Adrenal gland (tissue), 5 donors: ENCODE data around the gene CYP4V2.

Experiments
- POLR2A ChIP-seq, 2 donors: fragments of 450-650 bp; IDR thresholded peaks; one replicate each; pipeline ENCODE4 v1.6.1; 2017; ENCODE audit warnings: antibody characterized with exemption in 2 of 2, mild to moderate bottlenecking in 2 of 2, moderate library complexity in 1 of 2
- TF ChIP-seq, protein P1 (sequence below), 6 experiments: fragments of 450-650 bp in 4 of 6; fragments of 200-600 bp in 2 of 6; sonication (generic) in 1 of 6; IDR thresholded peaks; 1 replicate in 5 of 6; 2 replicates in 1 of 6; pipeline versions ENCODE4 v1.5.1 to v1.8.0; 2016 to 2021; ENCODE audit warnings: antibody characterized with exemption in 6 of 6, mild to moderate bottlenecking in 2 of 6, moderate library complexity in 1 of 6
- donor health status: DM: no; HTN: no; CAD: no.

DNA sequence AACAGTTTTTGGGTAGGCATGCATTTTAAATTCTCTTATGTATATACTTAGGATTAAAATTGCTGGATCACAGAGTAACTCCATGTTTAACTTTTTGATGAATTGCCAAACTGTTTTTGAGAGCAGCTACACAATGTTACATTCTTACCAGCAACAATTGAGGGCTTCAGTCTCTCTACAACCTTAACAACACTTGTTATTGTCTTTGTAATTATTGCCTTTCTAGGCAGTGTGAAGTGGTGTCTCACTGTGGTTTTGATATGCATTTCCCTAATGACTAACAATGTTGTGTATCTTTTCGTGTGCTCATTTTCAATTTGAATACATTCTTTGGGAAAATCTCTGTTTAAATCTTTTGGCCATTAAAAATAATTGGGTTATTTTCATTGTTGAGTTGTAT, 57.3 kb downstream of the CYP4V2 start:
- TF ChIP-seq, protein P1, sequence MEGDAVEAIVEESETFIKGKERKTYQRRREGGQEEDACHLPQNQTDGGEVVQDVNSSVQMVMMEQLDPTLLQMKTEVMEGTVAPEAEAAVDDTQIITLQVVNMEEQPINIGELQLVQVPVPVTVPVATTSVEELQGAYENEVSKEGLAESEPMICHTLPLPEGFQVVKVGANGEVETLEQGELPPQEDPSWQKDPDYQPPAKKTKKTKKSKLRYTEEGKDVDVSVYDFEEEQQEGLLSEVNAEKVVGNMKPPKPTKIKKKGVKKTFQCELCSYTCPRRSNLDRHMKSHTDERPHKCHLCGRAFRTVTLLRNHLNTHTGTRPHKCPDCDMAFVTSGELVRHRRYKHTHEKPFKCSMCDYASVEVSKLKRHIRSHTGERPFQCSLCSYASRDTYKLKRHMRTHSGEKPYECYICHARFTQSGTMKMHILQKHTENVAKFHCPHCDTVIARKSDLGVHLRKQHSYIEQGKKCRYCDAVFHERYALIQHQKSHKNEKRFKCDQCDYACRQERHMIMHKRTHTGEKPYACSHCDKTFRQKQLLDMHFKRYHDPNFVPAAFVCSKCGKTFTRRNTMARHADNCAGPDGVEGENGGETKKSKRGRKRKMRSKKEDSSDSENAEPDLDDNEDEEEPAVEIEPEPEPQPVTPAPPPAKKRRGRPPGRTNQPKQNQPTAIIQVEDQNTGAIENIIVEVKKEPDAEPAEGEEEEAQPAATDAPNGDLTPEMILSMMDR (IDR thresholded peaks at IDR 0.05), result no peak
- TF ChIP-seq POLR2A (IDR thresholded peaks at IDR 0.05), result no peak
